Measurements from ENCODE around the gene NAALADL2.
A peak's percentile ranks its signal among the peaks of the same experiment; 100 is the strongest.
"Not testable (repeated sequence)": the region's sequence is repeated elsewhere in the genome, so short reads cannot be mapped to it uniquely, and the experiment has no call there.

NAALADL2 gene

DNA sequence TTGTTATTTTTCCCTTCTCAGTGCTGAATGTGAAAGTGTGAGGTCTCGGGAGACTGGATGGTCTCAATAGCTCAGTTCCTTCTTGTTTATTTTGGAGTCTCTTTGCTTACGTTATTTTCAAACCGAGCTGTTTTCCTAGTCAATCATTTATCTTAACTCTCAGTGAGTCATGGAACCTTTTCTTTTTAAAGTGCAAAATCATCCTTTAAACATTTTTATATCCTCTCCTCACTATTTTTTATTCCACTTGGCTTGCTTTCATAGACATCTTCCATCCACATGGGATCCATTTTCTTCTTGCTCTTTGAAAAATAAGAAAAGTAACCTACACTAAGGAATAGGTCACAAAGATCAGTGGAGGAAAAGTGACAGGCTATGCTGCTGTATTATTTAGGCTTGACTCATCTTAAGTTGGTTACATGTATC is 497.8 kb downstream of the NAALADL2 start:
- DNase-seq (no peak), ATAC-seq (no peak)
- Mint-ChIP-seq H3K4me3 (no peak overlapping the region), H3K4me1 (no peaks in the 10 kb centered on the region), H3K27ac (peak overlapping the region in 1 of 2 donors; percentile 78), H3K9me3 (no peaks in the 10 kb centered on the region), H3K27me3 (no peaks in the 10 kb centered on the region)

DNA sequence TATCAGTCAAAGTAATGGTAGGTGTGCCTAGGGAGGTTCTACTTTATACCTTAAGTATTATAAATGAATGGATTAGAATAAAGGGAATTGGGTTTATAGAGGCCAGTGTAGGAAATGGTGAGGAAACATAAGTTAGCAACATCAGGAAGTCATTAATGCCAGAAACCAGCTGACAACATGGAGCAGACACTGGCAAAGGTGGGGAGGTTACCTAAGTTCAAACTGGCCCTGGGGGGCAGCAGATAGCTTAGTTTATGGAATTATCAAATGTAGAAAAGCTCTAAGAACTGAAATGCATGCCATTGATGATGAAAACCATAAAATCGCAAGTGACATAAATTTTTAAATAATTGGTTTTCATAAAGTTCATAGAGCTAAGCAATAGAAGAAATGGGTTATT is 498.6 kb downstream of the NAALADL2 start:
- ATAC-seq (no peak), DNase-seq (no peak)
- Mint-ChIP-seq H3K27me3 (no peaks in the 10 kb centered on the region), H3K9me3 (peaks cover 1 to 2% of the 10 kb centered on the region in 2 donors), H3K4me1 (no peaks in the 10 kb centered on the region), H3K4me3 (no peak overlapping the region), H3K27ac (no peak overlapping the region)

DNA sequence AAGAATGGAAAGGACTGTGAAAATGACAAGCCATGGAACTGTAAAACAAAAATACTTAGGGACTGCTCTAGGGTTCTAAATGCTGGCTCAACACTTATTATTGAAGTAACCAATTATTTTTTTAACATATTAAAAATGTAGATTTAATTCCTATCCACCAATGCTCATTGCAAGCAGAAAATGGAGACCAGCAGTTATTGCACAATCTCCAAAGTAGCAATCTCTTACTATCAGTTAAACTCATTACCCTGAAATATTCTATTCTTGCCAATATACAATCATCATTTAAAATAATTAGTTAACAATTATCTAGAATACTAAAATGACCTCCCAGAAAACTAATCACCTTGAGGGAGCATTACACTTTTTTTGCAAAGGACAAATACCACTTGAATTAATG is 499.8 kb downstream of the NAALADL2 start:
- ATAC-seq (no peak), DNase-seq (no peak)
- Mint-ChIP-seq H3K4me1 (no peaks in the 10 kb centered on the region), H3K27me3 (no peaks in the 10 kb centered on the region), H3K27ac (no peak overlapping the region), H3K4me3 (no peak overlapping the region), H3K9me3 (peaks cover 6 to 7% of the 10 kb centered on the region in 2 donors)

GRCh38 chr3:175370426-175370825 is 511.3 kb downstream of the NAALADL2 start:
- H3K9me3 Mint-ChIP-seq, H3K4me1 Mint-ChIP-seq, H3K4me3 Mint-ChIP-seq, H3K27ac Mint-ChIP-seq, DNase-seq, H3K27me3 Mint-ChIP-seq, ATAC-seq: not testable (repeated sequence)

DNA sequence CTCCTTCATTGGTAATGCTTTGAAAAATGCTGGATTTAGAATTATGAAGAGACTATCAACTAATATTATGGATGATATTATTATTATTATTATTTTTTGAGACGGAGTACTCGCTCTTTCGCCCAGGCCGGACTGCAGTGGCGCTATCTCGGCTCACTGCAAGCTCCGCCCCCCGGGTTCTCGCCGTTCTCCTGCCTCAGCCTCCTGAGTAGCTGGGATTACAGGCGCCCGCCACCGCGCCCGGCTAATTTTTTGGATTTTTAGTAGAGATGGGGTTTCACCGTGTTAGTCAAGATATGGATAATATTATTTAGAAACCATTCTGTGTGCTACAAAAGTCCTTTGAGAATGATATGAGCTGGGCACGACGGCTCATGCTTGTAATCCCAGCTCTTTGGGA is 512.1 kb downstream of the NAALADL2 start:
- H3K4me1 Mint-ChIP-seq, H3K4me3 Mint-ChIP-seq, H3K9me3 Mint-ChIP-seq, H3K27ac Mint-ChIP-seq, ATAC-seq, DNase-seq, H3K27me3 Mint-ChIP-seq: not testable (repeated sequence)

GRCh38 chr3:175374705-175375104 is 515.6 kb downstream of the NAALADL2 start:
- no peak for ATAC-seq
- H3K4me1 Mint-ChIP-seq = no peaks in the 10 kb centered on the region
- no peak for DNase-seq
- H3K27ac Mint-ChIP-seq = no peak overlapping the region
- no peaks in the 10 kb centered on the region for H3K9me3 Mint-ChIP-seq
- H3K27me3 Mint-ChIP-seq = no peaks in the 10 kb centered on the region
- no peak overlapping the region for H3K4me3 Mint-ChIP-seq

GRCh38 chr3:175378348-175378747 is 519.2 kb downstream of the NAALADL2 start:
- Mint-ChIP-seq H3K9me3 (no peaks in the 10 kb centered on the region), H3K27me3 (no peaks in the 10 kb centered on the region), H3K4me1 (no peaks in the 10 kb centered on the region), H3K4me3 (no peak overlapping the region), H3K27ac (no peak overlapping the region)
- no peak for ATAC-seq
- no peak for DNase-seq

GRCh38 chr3:175381685-175382084 is 522.6 kb downstream of the NAALADL2 start:
- Mint-ChIP-seq H3K27me3 (no peaks in the 10 kb centered on the region), H3K27ac (no peak overlapping the region)

DNA sequence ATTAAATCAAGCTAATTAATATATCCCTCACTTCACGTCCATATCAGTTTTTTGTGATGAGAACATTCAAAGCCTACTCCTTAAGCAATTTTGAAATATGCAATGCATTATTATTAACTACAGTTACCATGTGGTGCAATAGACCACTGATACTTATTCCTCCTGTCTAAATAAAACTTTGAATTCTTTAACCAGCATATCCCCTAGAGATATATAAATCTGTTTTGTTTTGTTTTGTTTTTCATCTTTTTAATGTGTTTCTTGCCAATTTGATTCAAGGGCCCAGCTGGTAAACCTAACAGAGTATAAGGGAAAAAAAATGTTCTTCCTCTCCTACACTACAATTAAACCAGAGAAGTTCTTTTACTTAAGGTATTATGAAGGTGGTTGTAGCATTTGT is 524.2 kb downstream of the NAALADL2 start:
- no peaks in the 10 kb centered on the region for H3K4me1 Mint-ChIP-seq
- H3K27ac Mint-ChIP-seq = no peak overlapping the region
- ATAC-seq = no peak
- H3K4me3 Mint-ChIP-seq = no peak overlapping the region
- no peaks in the 10 kb centered on the region for H3K9me3 Mint-ChIP-seq
- DNase-seq = no peak
- no peaks in the 10 kb centered on the region for H3K27me3 Mint-ChIP-seq

More at GRCh38 chr3:175381685-175382084, 522.6 kb downstream of the NAALADL2 start:
- ATAC-seq (no peak), DNase-seq (no peak)
- Mint-ChIP-seq H3K4me3 (no peak overlapping the region), H3K4me1 (no peaks in the 10 kb centered on the region), H3K9me3 (no peaks in the 10 kb centered on the region)

DNA sequence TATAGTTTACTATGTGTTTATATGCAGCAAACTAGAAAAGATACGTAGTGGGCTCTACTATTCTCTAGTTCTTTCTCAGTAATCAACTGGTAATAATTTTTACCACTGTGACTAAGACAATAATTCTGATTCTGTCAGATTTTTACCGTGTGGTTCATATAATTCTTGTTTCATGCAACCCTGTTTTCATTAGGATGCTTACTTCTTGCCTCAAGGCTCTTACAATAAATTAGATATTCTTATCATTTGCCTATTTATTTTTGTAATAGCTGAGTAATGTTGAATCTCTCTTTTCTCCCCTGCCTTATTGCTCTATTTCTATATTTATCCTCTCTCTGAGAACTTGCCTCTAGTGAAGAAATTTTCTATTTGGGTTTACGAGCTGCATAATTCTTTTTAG is 524.7 kb downstream of the NAALADL2 start:
- DNase-seq = no peak
- ATAC-seq = no peak
- no peaks in the 10 kb centered on the region for H3K4me1 Mint-ChIP-seq
- H3K9me3 Mint-ChIP-seq = no peaks in the 10 kb centered on the region
- no peaks in the 10 kb centered on the region for H3K27me3 Mint-ChIP-seq
- no peak overlapping the region for H3K27ac Mint-ChIP-seq
- no peak overlapping the region for H3K4me3 Mint-ChIP-seq

DNA sequence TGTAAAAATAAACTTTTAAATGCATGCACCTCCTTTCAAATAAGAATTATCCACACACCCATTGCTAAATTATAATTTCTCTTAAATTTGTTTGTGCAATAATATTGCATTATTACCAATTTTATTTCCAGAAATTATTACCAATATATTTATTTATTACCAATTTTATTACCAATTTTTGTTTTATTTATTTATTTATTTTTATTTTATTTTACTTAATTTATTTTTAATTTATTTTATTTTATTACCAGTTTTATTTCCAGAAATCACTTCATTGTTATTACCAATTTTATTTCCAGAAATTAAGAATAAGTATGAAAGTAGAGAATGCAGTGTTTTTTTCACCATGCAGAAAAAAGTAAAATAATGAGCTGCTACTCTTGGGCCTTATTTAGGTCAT is 525.4 kb downstream of the NAALADL2 start:
- no peak for ATAC-seq
- DNase-seq = no peak
- Mint-ChIP-seq H3K27me3 (no peaks in the 10 kb centered on the region), H3K4me3 (no peak overlapping the region), H3K9me3 (no peaks in the 10 kb centered on the region), H3K4me1 (no peaks in the 10 kb centered on the region), H3K27ac (no peak overlapping the region)

DNA sequence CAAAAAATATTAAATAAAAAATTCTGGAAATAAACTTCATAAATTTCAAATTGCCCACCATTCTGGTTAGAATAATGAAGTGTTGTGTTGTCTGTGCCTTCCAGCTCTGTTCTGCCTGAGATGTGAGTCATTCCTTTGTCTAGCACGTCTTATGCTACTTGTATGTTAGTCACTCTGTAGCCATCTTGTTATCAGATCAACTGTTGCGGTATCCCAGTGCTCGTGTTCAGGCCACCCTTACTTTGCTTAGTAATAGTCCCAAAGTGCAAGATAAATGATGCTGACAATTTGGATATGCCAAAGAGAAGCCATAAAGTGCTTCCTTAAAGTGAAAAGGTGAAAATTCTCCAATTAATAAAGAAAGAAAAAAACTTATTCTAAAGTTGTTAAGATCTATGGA is 527.5 kb downstream of the NAALADL2 start:
- H3K9me3 Mint-ChIP-seq = no peaks in the 10 kb centered on the region
- H3K4me1 Mint-ChIP-seq = no peaks in the 10 kb centered on the region
- ATAC-seq (no peak), DNase-seq (no peak)
- H3K4me3 Mint-ChIP-seq = no peak overlapping the region
- no peak overlapping the region for H3K27ac Mint-ChIP-seq
- no peaks in the 10 kb centered on the region for H3K27me3 Mint-ChIP-seq

- Mint-ChIP-seq H3K27me3 (no peaks in the 10 kb centered on the region), H3K9me3 (no peaks in the 10 kb centered on the region), H3K4me1 (no peaks in the 10 kb centered on the region), H3K4me3 (no peak overlapping the region), H3K27ac (no peak overlapping the region)
- DNase-seq = no peak
- ATAC-seq = no peak
These were observed 530.4 kb downstream of the NAALADL2 start for GRCh38 chr3:175389560-175389959.

DNA sequence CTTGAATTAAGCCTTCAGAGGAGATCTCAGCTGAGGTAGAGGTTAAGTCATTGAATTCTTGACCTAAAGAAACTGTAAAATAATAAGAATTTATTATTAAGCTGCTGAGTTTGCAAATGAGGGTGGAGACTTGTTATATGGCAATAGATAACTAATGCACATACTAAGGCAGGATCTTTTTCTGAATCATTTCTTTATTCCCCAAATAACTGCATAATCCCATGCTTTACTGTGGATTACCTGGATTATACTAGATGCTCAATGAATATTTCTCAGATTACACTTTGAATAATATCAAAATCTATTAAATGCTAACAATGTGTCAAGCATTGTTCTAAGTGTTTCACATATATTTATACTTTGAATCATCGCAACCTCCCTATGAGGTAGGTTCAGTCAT is 532.5 kb downstream of the NAALADL2 start:
- no peak for ATAC-seq
- no peaks in the 10 kb centered on the region for H3K27me3 Mint-ChIP-seq
- DNase-seq = no peak
- H3K27ac Mint-ChIP-seq = no peak overlapping the region
- H3K4me1 Mint-ChIP-seq = no peaks in the 10 kb centered on the region
- H3K4me3 Mint-ChIP-seq = no peak overlapping the region
- no peaks in the 10 kb centered on the region for H3K9me3 Mint-ChIP-seq

DNA sequence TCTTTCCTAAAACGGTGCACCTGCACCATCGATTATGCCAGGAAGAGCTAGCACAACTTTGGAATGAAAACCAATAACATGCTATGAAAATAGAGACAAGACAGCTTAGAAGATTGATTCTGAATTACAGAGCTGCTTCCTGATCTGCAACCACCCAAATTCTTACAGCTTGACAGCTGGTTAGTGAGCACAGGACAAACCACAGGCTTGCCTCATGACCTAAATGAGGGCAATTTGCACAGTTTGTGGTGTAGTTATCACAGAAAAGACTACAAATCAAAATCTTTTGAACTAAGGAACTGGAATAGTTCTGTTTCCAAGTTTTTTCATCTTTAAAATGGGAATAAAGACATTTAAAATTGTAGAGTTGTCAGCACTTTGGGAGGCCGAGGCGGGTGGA is 533.5 kb downstream of the NAALADL2 start:
- no peaks in the 10 kb centered on the region for H3K27me3 Mint-ChIP-seq
- H3K4me1 Mint-ChIP-seq = no peaks in the 10 kb centered on the region
- no peak overlapping the region for H3K4me3 Mint-ChIP-seq
- ATAC-seq = no peak
- DNase-seq = no peak
- no peaks in the 10 kb centered on the region for H3K9me3 Mint-ChIP-seq
- no peak overlapping the region for H3K27ac Mint-ChIP-seq

DNA sequence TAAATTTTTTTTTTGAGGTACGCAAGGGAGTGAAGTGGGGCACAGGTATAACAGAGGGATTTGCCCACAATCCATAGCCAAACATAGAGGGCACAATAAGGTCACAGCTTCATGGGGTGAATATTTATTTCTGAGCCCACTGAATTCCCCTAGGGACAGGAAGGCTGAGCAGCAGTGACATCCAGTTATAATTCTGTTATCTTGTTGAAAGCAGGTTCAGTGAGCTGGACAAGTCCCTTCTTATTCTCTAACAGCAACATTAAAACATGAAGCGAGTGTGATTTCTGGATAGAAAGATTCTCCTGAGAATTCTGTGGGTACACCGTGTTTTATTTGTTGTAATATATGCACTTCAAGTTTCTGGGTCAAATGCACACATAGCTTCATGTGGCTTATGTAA is 538.2 kb downstream of the NAALADL2 start:
- Mint-ChIP-seq H3K27me3 (no peaks in the 10 kb centered on the region), H3K4me1 (no peaks in the 10 kb centered on the region), H3K9me3 (no peaks in the 10 kb centered on the region), H3K27ac (no peak overlapping the region), H3K4me3 (no peak overlapping the region)
- DNase-seq = no peak
- ATAC-seq = no peak

- Mint-ChIP-seq H3K27me3 (no peaks in the 10 kb centered on the region), H3K4me1 (no peaks in the 10 kb centered on the region), H3K27ac (no peak overlapping the region), H3K9me3 (no peaks in the 10 kb centered on the region), H3K4me3 (no peak overlapping the region)
- no peak for DNase-seq
- no peak for ATAC-seq
These were observed 539.5 kb downstream of the NAALADL2 start for GRCh38 chr3:175398676-175399075.
